Esophagus muscularis mucosa (tissue), 4 donors: ENCODE results near the gene CORO7. TPM values are rescaled to one million over a fixed set of nuclear protein-coding genes. Genes with fewer than 3 reads are reported as not detected.

Experiments
- DNase-seq: peaks from one replicate; pipeline ENCODE4 v3.0.0-alpha.2; 2017; ENCODE audit errors: extremely low spot score
- H3K27ac ChIP-seq, 4 donors: fragments of 200-600 bp; sonication (generic); replicated peaks in 1 of 4; 1 replicate in 3 of 4; 2 replicates in 1 of 4; pipeline ENCODE4 v1.5.1; 2016 to 2019; ENCODE audit warnings: mild to moderate bottlenecking in 1 of 4
- H3K27me3 ChIP-seq, 4 donors: fragments of 200-600 bp; sonication (generic); one replicate each; pipeline versions ENCODE4 v1.5.1 to v1.6.0; 2016 to 2019
- H3K36me3 ChIP-seq, 4 donors: fragments of 200-600 bp; sonication (generic); one replicate each; pipeline ENCODE4 v1.5.1; 2016 to 2019
- H3K4me1 ChIP-seq, 4 donors: fragments of 200-600 bp; sonication (generic); one replicate each; pipeline ENCODE4 v1.5.1; 2016 to 2019
- H3K4me3 ChIP-seq, 4 donors: fragments of 200-600 bp; sonication (generic); 1 replicate in 2 of 4; 2 replicates in 2 of 4; pipeline ENCODE4 v1.5.1; 2016 to 2019; ENCODE audit warnings: mild to moderate bottlenecking in 4 of 4, moderate library complexity in 1 of 4
- H3K9me3 ChIP-seq, 4 donors: fragments of 200-600 bp; sonication (generic); 1 replicate in 3 of 4; 2 replicates in 1 of 4; pipeline ENCODE4 v1.5.1; 2016 to 2019
- CTCF ChIP-seq, 3 experiments: fragments of 200-600 bp in 2 of 3; fragments of 450-650 bp in 1 of 3; sonication (generic) in 2 of 3; IDR thresholded peaks; one replicate each; pipeline ENCODE4 v1.5.1; 2017 to 2019; ENCODE audit warnings: antibody characterized with exemption in 3 of 3, mild to moderate bottlenecking in 2 of 3, moderate library complexity in 1 of 3
- EP300 ChIP-seq: sonication (generic); formaldehyde crosslinking; IDR thresholded peaks from one replicate; pipeline ENCODE4 v1.6.1; 2017; ENCODE audit warnings: antibody characterized with exemption
- POLR2A ChIP-seq: fragments of 450-650 bp; IDR thresholded peaks from one replicate; pipeline ENCODE4 v1.6.1; 2017; ENCODE audit warnings: antibody characterized with exemption, moderate library complexity, mild to moderate bottlenecking, low read depth
- POLR2AphosphoS5 ChIP-seq, 2 donors: sonication (generic); formaldehyde crosslinking; IDR thresholded peaks; one replicate each; pipeline ENCODE4 v1.6.1; 2017; ENCODE audit warnings: antibody characterized with exemption in 2 of 2
- WGBS: methylation state at CpG from one replicate; pipeline ENCODE4 v1.1.5; 2018; 5-methylcytosine and 5-hydroxymethylcytosine counted together
- intact Hi-C: fragments of 100-400 bp; cut with DNase I; formaldehyde crosslinking; loops from one replicate; pipeline ENCODE4 v1.15.1; 2023
- total RNA-seq, 4 donors: library from RNA; depleted of rRNA; stranded (reverse); fragments of >200 nt; gene quantifications; one replicate each; pipeline versions ENCODE4 v1.1.0 to v1.2.1, GENCODE V29; 2016

CORO7 gene
- total RNA-seq, 4 donors from 2014 or later = 11.6 to 24.6 (median 21.3) TPM

GRCh38 chr16:4420505-4421105 is 4.2 kb upstream of the CORO7 start:
- TF ChIP-seq CTCF (IDR thresholded peaks at IDR 0.05) = no peak
- no peak for TF ChIP-seq EP300
- no peak for TF ChIP-seq POLR2A
- no peak for TF ChIP-seq POLR2AphosphoS5 (IDR thresholded peaks at IDR 0.05)
- intact Hi-C loops = no loop called here
- Histone ChIP-seq H3K4me3 (no peak overlapping the region), H3K27me3 (no peaks in the 10 kb centered on the region), H3K36me3 (no peaks in the 10 kb centered on the region), H3K4me1 (peaks cover 13 to 17% (median 16%) of the 10 kb centered on the region in 4 donors), H3K9me3 (no peaks in the 10 kb centered on the region), H3K27ac (no peak overlapping the region)
- DNase-seq = no peak
- 71% methylated on average over 8 of the region's 8 CpGs for WGBS

- Histone ChIP-seq H3K4me3 (no peak overlapping the region), H3K4me1 (peaks cover 14 to 22% (median 21%) of the 10 kb centered on the region in 4 donors), H3K36me3 (no peaks in the 10 kb centered on the region), H3K27ac (no peak overlapping the region), H3K9me3 (no peaks in the 10 kb centered on the region), H3K27me3 (no peaks in the 10 kb centered on the region)
- intact Hi-C loops = no loop called here
- 79% methylated on average over 7 of the region's 7 CpGs for WGBS
- no peak for DNase-seq
- TF ChIP-seq POLR2A (no peak), EP300 (no peak), POLR2AphosphoS5 (IDR thresholded peaks at IDR 0.05) (no peak), CTCF (IDR thresholded peaks at IDR 0.05) (no peak)
Measured at GRCh38 chr16:4419402-4419959, 3.1 kb upstream of the CORO7 start.

- WGBS = 4% methylated on average over 19 of the region's 44 CpGs
- Histone ChIP-seq H3K4me1 (peaks cover 13 to 46% (median 43%) of the 10 kb centered on the region in 4 donors), H3K27ac (peak overlapping the region; percentile 61 to 86 (median 83)), H3K27me3 (no peaks in the 10 kb centered on the region), H3K4me3 (peak overlapping the region; percentile 69 to 97 (median 85)), H3K36me3 (peaks cover 0 to 23% (median 18%) of the 10 kb centered on the region in 4 donors), H3K9me3 (no peaks in the 10 kb centered on the region)
- DNase-seq = no peak
- TF ChIP-seq EP300 (no peak), CTCF (IDR thresholded peaks at IDR 0.05) (no peak), POLR2AphosphoS5 (IDR thresholded peaks at IDR 0.05) (peak in 1 of 2 donors; percentile 7), POLR2A (no peak)
- intact Hi-C loops = no loop called here
Measured at GRCh38 chr16:4415538-4416199, 727 bp downstream of the CORO7 start.

GRCh38 chr16:4414187-4414917 is 2.0 kb downstream of the CORO7 start:
- H3K4me3 ChIP-seq = no peak overlapping the region
- H3K27me3 ChIP-seq = no peaks in the 10 kb centered on the region
- H3K9me3 ChIP-seq = no peaks in the 10 kb centered on the region
- DNase-seq = no peak
- H3K27ac ChIP-seq = no peak overlapping the region
- peaks cover 17 to 59% (median 53%) of the 10 kb centered on the region in 4 donors for H3K4me1 ChIP-seq
- no peak for TF ChIP-seq POLR2AphosphoS5 (IDR thresholded peaks at IDR 0.05)
- TF ChIP-seq EP300 = no peak
- TF ChIP-seq POLR2A = no peak
- TF ChIP-seq CTCF (IDR thresholded peaks at IDR 0.05) = no peak
- intact Hi-C loops = no loop called here
- 91% methylated on average over 7 of the region's 7 CpGs for WGBS
- peaks cover 0 to 29% (median 24%) of the 10 kb centered on the region in 4 donors for H3K36me3 ChIP-seq
